Measurements from ENCODE around the gene CCDC27. TPM values are rescaled to one million over a fixed set of nuclear protein-coding genes. Genes with fewer than 3 reads are reported as not detected.

The CCDC27 gene
- total RNA-seq, 1 experiment from 2014 or later = not detected

GRCh38 chr1:3733883-3734589, 18.2 kb upstream of the CCDC27 start (continued):
- TF ChIP-seq SP1 (IDR thresholded peaks at IDR 0.05; ENCODE audit: low read depth) (no peak), MAX (IDR thresholded peaks at IDR 0.05) (no peak), EGR1 (IDR thresholded peaks at IDR 0.05; ENCODE audit: low read depth) (no peak), YY1 (IDR thresholded peaks at IDR 0.05; ENCODE audit: extremely low read depth, insufficient replicate concordance, low read depth, low read length) (no peak), ELF1 (IDR thresholded peaks at IDR 0.05; ENCODE audit: borderline replicate concordance, low read depth) (no peak), CTCF (IDR thresholded peaks at IDR 0.05 in 2 of 3, conservative IDR thresholded peaks at IDR 0.05 in 1 of 3; ENCODE audit: borderline replicate concordance in 1 of 3, insufficient read depth in 1 of 3, low read depth in 2 of 3, low read length in 2 of 3) (no peak), ZNF274 (IDR thresholded peaks at IDR 0.05; ENCODE audit: low read depth, low read length) (no peak), SRF (IDR thresholded peaks at IDR 0.05; ENCODE audit: low read depth) (no peak), EZH2 (IDR thresholded peaks at IDR 0.05) (no peak)

DNA sequence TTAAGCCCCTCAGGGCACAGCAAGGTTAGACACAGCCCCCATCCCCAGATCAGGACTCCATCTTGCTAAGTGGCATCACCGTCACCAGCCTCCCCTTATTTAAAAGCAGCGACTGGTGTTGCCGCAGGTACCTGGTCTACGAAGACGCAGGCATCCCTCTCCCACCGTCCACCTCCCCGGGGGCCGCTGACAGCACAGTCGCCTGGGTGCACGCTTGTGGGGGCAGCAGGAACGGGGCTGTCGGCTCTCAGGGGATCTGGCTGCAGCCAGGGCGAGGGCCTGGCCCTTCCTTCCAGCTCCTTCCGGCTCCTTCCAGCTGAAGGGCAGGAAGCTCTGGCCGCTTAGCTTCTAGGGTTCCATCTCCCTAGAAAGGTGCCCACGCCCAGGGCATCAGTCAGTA, 17.6 kb upstream of the CCDC27 start:
- no peak overlapping the region for H3K4me2 ChIP-seq (ENCODE audit: low read length)
- BruUV-seq (replicated peaks) = no TSS peak
- H3K27me3 ChIP-seq (ENCODE audit: insufficient read depth, low read length) = no peaks in the 10 kb centered on the region
- ATAC-seq (no peak), DNase-seq (ENCODE audit: low read depth, low spot score) (no peak)
- H4K20me1 ChIP-seq (ENCODE audit: insufficient read depth) = no peaks in the 10 kb centered on the region
- H2AFZ ChIP-seq (ENCODE audit: low read depth, low read length, poor library complexity, severe bottlenecking) = no peak overlapping the region
- H3K4me3 ChIP-seq (replicated peaks in 1 of 2; ENCODE audit: low read depth in 1 of 2, low read length in 2 of 2) = no peak overlapping the region
- intact Hi-C loops (cut with micrococcal nuclease) = no loop called here
- H3K36me3 ChIP-seq (ENCODE audit: control insufficient read depth in 1 of 2, insufficient read depth in 2 of 2, low read length in 2 of 2) = no peaks in the 10 kb centered on the region
- H3K27ac ChIP-seq (ENCODE audit: low read depth, low read length) = no peak overlapping the region
- H3K9me2 ChIP-seq (ENCODE audit: insufficient read depth) = no peaks in the 10 kb centered on the region
- no peaks in the 10 kb centered on the region for H3K4me1 ChIP-seq (ENCODE audit: control insufficient read depth in 1 of 2, insufficient read depth in 2 of 2, low read length in 2 of 2)
- H3K79me2 ChIP-seq (ENCODE audit: insufficient read depth, low read length) = no peaks in the 10 kb centered on the region
- ChIA-PET CTCF (interaction anchor here (1.8 kb wide), 1 partner anchor 10 kb away, joined by 5 read pairs; no protein-coding TSS in a partner anchor), POLR2A (no interaction called here), RAD21 (ENCODE audit: low non-redundant PET in 1 of 2, low total read pairs in 2 of 2, uncharacterized antibody in 2 of 2, unreplicated experiment in 2 of 2) (no interaction called here)
- no peaks in the 10 kb centered on the region for H3K9me3 ChIP-seq (ENCODE audit: control insufficient read depth in 1 of 2, insufficient read depth in 1 of 2, low read depth in 1 of 2, low read length in 2 of 2)
- H3K9ac ChIP-seq (ENCODE audit: low read length) = no peak overlapping the region
- no peak for TF ChIP-seq POLR2A (IDR thresholded peaks at IDR 0.05; ENCODE audit: borderline replicate concordance, extremely low read depth, insufficient read depth, insufficient read length)
- no peak for TF ChIP-seq ZFX (IDR thresholded peaks at IDR 0.05)
- TF ChIP-seq YY1 (IDR thresholded peaks at IDR 0.05; ENCODE audit: extremely low read depth, insufficient replicate concordance, low read depth, low read length) = no peak
- TF ChIP-seq, protein P1, sequence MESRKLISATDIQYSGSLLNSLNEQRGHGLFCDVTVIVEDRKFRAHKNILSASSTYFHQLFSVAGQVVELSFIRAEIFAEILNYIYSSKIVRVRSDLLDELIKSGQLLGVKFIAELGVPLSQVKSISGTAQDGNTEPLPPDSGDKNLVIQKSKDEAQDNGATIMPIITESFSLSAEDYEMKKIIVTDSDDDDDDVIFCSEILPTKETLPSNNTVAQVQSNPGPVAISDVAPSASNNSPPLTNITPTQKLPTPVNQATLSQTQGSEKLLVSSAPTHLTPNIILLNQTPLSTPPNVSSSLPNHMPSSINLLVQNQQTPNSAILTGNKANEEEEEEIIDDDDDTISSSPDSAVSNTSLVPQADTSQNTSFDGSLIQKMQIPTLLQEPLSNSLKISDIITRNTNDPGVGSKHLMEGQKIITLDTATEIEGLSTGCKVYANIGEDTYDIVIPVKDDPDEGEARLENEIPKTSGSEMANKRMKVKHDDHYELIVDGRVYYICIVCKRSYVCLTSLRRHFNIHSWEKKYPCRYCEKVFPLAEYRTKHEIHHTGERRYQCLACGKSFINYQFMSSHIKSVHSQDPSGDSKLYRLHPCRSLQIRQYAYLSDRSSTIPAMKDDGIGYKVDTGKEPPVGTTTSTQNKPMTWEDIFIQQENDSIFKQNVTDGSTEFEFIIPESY (IDR thresholded peaks at IDR 0.05; ENCODE audit: extremely low read depth, insufficient replicate concordance, low read length) = no peak
- TF ChIP-seq CTCF (IDR thresholded peaks at IDR 0.05 in 2 of 3, conservative IDR thresholded peaks at IDR 0.05 in 1 of 3; ENCODE audit: borderline replicate concordance in 1 of 3, insufficient read depth in 1 of 3, low read depth in 2 of 3, low read length in 2 of 3) = no peak
- TF ChIP-seq, protein P2, sequence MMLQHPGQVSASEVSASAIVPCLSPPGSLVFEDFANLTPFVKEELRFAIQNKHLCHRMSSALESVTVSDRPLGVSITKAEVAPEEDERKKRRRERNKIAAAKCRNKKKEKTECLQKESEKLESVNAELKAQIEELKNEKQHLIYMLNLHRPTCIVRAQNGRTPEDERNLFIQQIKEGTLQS (IDR thresholded peaks at IDR 0.05) = no peak
- TF ChIP-seq SRF (IDR thresholded peaks at IDR 0.05; ENCODE audit: low read depth) = no peak
- TF ChIP-seq JUND (IDR thresholded peaks at IDR 0.05) = no peak
- TF ChIP-seq ELF1 (IDR thresholded peaks at IDR 0.05; ENCODE audit: borderline replicate concordance, low read depth) = no peak
- no peak for TF ChIP-seq EZH2phosphoT487 (IDR thresholded peaks at IDR 0.05; ENCODE audit: borderline replicate concordance)
- no peak for TF ChIP-seq EGR1 (IDR thresholded peaks at IDR 0.05; ENCODE audit: low read depth)
- no peak for TF ChIP-seq CBX3 (IDR thresholded peaks at IDR 0.05; ENCODE audit: low read depth)
- TF ChIP-seq TCF7L2 (IDR thresholded peaks at IDR 0.05; ENCODE audit: borderline replicate concordance, extremely low read depth, insufficient read depth, insufficient read length) = no peak

Measured in HCT116 (cell line).